Ramos (cell line): ENCODE measurements around the gene ADCY3.

Experiments used
- in situ Hi-C: fragments of 300-500 bp; cut with MboI; formaldehyde crosslinking; loops from one replicate; pipeline ENCODE4 v1.14.3; 2022; ENCODE audit warnings: low sequenced_read_pairs; ENCODE audit not compliant: unreplicated experiment

ADCY3 gene

GRCh38 chr2:24920098-24920808 lies at the start of gene ADCY3:
TSS of gene ADCY3 (minus strand) at chr2:24920237. CDS start at chr2:24918987, 1,250 bp downstream.
- in situ Hi-C loops: no loop called here

GRCh38 chr2:24969784-24970183 lies 49.7 kb upstream of the ADCY3 start:
- in situ Hi-C loops: no loop called here

GRCh38 chr2:24961903-24962302 lies 41.9 kb upstream of the ADCY3 start:
- in situ Hi-C loops: no loop called here

GRCh38 chr2:24959761-24960160 lies 39.7 kb upstream of the ADCY3 start:
- in situ Hi-C loops: no loop called here

- in situ Hi-C loops: no loop called here
Measured at GRCh38 chr2:24958411-24958935, 38.4 kb upstream of the ADCY3 start.

- in situ Hi-C loops: no loop called here
Measured at GRCh38 chr2:24957976-24958375, 37.9 kb upstream of the ADCY3 start.

GRCh38 chr2:24957221-24957620 lies 37.2 kb upstream of the ADCY3 start:
- in situ Hi-C loops: no loop called here

GRCh38 chr2:24955921-24956320 lies 35.9 kb upstream of the ADCY3 start:
- in situ Hi-C loops: no loop called here

GRCh38 chr2:24955232-24955631 lies 35.2 kb upstream of the ADCY3 start:
- in situ Hi-C loops: no loop called here

GRCh38 chr2:24950102-24950501 lies 30.1 kb upstream of the ADCY3 start:
- in situ Hi-C loops: no loop called here

GRCh38 chr2:24948506-24948905 lies 28.5 kb upstream of the ADCY3 start:
- in situ Hi-C loops: no loop called here

- in situ Hi-C loops: no loop called here
Measured at GRCh38 chr2:24947561-24948157, 27.6 kb upstream of the ADCY3 start.

- in situ Hi-C loops: no loop called here
Measured at GRCh38 chr2:24945907-24946306, 25.9 kb upstream of the ADCY3 start.

GRCh38 chr2:24943427-24944053 lies 23.5 kb upstream of the ADCY3 start:
- in situ Hi-C loops: no loop called here

- in situ Hi-C loops: no loop called here
Measured at GRCh38 chr2:24939353-24939752, 19.3 kb upstream of the ADCY3 start.

GRCh38 chr2:24937236-24937635 lies 17.2 kb upstream of the ADCY3 start:
- in situ Hi-C loops: no loop called here

- in situ Hi-C loops: no loop called here
Measured at GRCh38 chr2:24935145-24935544, 15.1 kb upstream of the ADCY3 start.

- in situ Hi-C loops: no loop called here
Measured at GRCh38 chr2:24932715-24933114, 12.7 kb upstream of the ADCY3 start.

GRCh38 chr2:24930768-24931167 lies 10.7 kb upstream of the ADCY3 start:
- in situ Hi-C loops: no loop called here

- in situ Hi-C loops: no loop called here
Measured at GRCh38 chr2:24929230-24929629, 9.2 kb upstream of the ADCY3 start.

- in situ Hi-C loops: no loop called here
Measured at GRCh38 chr2:24928036-24928435, 8.0 kb upstream of the ADCY3 start.
